Gastroesophageal sphincter (tissue), 4 donors: Measurements from ENCODE around the gene DBF4B. TPM values are rescaled to one million over a fixed set of nuclear protein-coding genes. Genes with fewer than 3 reads are reported as not detected.
A peak's percentile ranks its signal among the peaks of the same experiment; 100 is the strongest.
"Not testable (repeated sequence)": the region's sequence is repeated elsewhere in the genome, so short reads cannot be mapped to it uniquely, and the experiment has no call there.

ENCODE experiments used
- ATAC-seq: fragments of 150-250 bp; one replicate; pipeline ENCODE4 v1.9.1; 2016; ENCODE audit warnings: mild to moderate bottlenecking, moderate library complexity
- H3K27ac ChIP-seq, 4 donors: fragments of 200-600 bp; sonication (generic) in 3 of 4; 1 replicate in 3 of 4; 2 replicates in 1 of 4; pipeline ENCODE4 v1.5.1; 2016 to 2019
- H3K27me3 ChIP-seq: fragments of 200-600 bp; sonication (generic); one replicate; pipeline ENCODE4 v1.5.1; 2019
- H3K36me3 ChIP-seq, 2 donors: fragments of 200-600 bp; sonication (generic); one replicate each; pipeline ENCODE4 v1.5.1; 2019; ENCODE audit warnings: control low read depth in 1 of 2
- H3K4me1 ChIP-seq, 3 donors: fragments of 200-600 bp; sonication (generic); 1 replicate in 2 of 3; 2 replicates in 1 of 3; pipeline ENCODE4 v1.5.1; 2016 to 2019; ENCODE audit warnings: control low read depth in 2 of 3
- H3K4me3 ChIP-seq, 2 donors: fragments of 200-600 bp; sonication (generic); one replicate each; pipeline ENCODE4 v1.5.1; 2019; ENCODE audit warnings: mild to moderate bottlenecking in 1 of 2, moderate library complexity in 1 of 2
- H3K9me3 ChIP-seq, 3 donors: fragments of 200-600 bp; sonication (generic); one replicate each; pipeline ENCODE4 v1.5.1; 2017 to 2019; ENCODE audit warnings: control low read depth in 2 of 3
- CTCF ChIP-seq, 4 experiments: fragments of 200-600 bp in 2 of 4; fragments of 450-650 bp in 2 of 4; sonication (generic) in 1 of 4; IDR thresholded peaks; one replicate each; pipeline ENCODE4 v1.5.1; 2017 to 2019; ENCODE audit warnings: antibody characterized with exemption in 4 of 4, mild to moderate bottlenecking in 2 of 4, moderate library complexity in 2 of 4
- EP300 ChIP-seq: sonication (generic); formaldehyde crosslinking; IDR thresholded peaks from one replicate; pipeline ENCODE4 v1.6.1; 2017; ENCODE audit warnings: antibody characterized with exemption, mild to moderate bottlenecking
- POLR2A ChIP-seq, 2 donors: fragments of 450-650 bp; IDR thresholded peaks; one replicate each; pipeline ENCODE4 v1.6.1; 2017; ENCODE audit warnings: antibody characterized with exemption in 2 of 2, mild to moderate bottlenecking in 2 of 2, moderate library complexity in 1 of 2
- POLR2AphosphoS5 ChIP-seq: sonication (generic); formaldehyde crosslinking; IDR thresholded peaks from one replicate; pipeline ENCODE4 v1.6.1; 2017; ENCODE audit warnings: antibody characterized with exemption
- WGBS, 2 donors: methylation state at CpG; one replicate each; pipeline ENCODE4 v1.1.5; 2018; ENCODE audit warnings: low coverage in 1 of 2; 5-methylcytosine and 5-hydroxymethylcytosine counted together
- total RNA-seq, 4 donors: library from RNA; depleted of rRNA; stranded (reverse); fragments of >200 nt; gene quantifications; one replicate each; pipeline ENCODE4 v1.1.0, GENCODE V29; 2016

Gene DBF4B
- total RNA-seq, 4 donors from 2014 or later, result 0.96 to 7.2 (median 3.9) TPM

DNA sequence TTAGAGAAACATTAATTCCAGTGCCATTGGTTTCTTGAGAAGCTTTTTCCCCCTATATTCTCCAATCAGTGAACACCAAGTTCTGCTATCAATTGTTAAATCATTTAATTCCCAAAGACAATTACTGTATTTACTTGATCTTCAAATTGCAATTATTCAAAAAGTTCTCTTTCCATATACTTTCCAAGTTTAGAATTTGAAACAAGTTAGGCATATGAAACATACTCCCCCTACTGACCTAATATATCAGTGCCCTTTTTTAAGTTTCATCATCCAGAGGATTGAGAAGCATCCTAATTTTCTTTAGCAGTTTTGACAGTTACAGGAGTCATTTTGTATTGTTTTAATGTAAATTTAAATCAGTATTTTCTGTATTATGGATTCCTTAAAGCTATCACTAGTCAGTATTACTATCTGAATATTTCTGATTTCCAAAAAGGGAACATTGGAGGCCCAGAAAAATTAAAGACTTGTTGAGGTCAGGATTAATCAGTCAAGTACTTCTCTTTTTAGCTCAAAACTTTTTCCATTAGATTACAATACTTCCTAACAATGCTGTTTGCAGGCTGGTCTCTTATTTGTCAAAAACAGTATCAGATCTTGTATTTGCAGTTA lies 35.9 kb upstream of the DBF4B start:
- Histone ChIP-seq H3K9me3 (no peaks in the 10 kb centered on the region), H3K4me3 (no peak overlapping the region), H3K27ac (no peak overlapping the region), H3K27me3 (no peaks in the 10 kb centered on the region), H3K36me3 (peaks cover 0 to 1% of the 10 kb centered on the region in 2 donors), H3K4me1 (no peaks in the 10 kb centered on the region)
- TF ChIP-seq CTCF (IDR thresholded peaks at IDR 0.05) (peak in 3 of 4 experiments; percentile 14 to 46 (median 28)), POLR2AphosphoS5 (no peak)
- ATAC-seq, result no peak

- Histone ChIP-seq H3K36me3 (peaks cover 0 to 14% of the 10 kb centered on the region in 2 donors), H3K27ac (no peak overlapping the region), H3K9me3 (no peaks in the 10 kb centered on the region), H3K4me3 (no peak overlapping the region), H3K4me1 (no peaks in the 10 kb centered on the region), H3K27me3 (no peaks in the 10 kb centered on the region)
- WGBS, 2 donors, result 62 to 79% methylated on average over 2 of the region's 2 CpGs
- TF ChIP-seq CTCF (IDR thresholded peaks at IDR 0.05) (no peak), POLR2AphosphoS5 (no peak), POLR2A (IDR thresholded peaks at IDR 0.05) (no peak), EP300 (no peak)
- ATAC-seq, result no peak
Measured at GRCh38 chr17:44673893-44674292, 34.6 kb upstream of the DBF4B start.

DNA sequence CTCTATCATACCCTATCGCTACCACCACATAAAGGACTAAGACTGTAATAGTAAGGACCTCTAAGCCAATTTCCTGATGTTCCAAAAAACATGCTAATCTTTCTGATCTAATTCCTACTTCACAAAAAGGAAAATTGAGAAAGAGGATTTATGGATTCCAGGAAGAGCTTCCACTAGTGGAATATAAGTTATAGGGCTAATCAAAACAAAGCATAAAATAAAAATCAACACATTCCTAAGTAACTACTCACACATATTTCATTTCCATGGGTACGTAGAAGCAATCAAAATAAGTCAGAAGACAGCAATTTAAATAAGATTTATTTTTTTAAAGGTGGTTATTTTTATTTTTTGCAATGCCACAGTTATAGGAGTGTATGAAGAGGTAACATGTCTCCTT lies 31.3 kb upstream of the DBF4B start:
- Histone ChIP-seq H3K27me3 (no peaks in the 10 kb centered on the region), H3K27ac (no peak overlapping the region), H3K36me3 (peaks cover 0 to 46% of the 10 kb centered on the region in 2 donors), H3K9me3 (no peaks in the 10 kb centered on the region), H3K4me1 (no peaks in the 10 kb centered on the region), H3K4me3 (no peak overlapping the region)
- TF ChIP-seq POLR2A (IDR thresholded peaks at IDR 0.05) (no peak), POLR2AphosphoS5 (no peak), CTCF (IDR thresholded peaks at IDR 0.05) (no peak), EP300 (no peak)
- ATAC-seq, result no peak
- 54 to 56% methylated on average over 2 of the region's 2 CpGs for WGBS, 2 donors

GRCh38 chr17:44683303-44683702 lies 25.2 kb upstream of the DBF4B start:
- not testable (repeated sequence) for H3K27me3 ChIP-seq, H3K4me1 ChIP-seq, H3K9me3 ChIP-seq, H3K27ac ChIP-seq, H3K4me3 ChIP-seq, ATAC-seq
- peaks cover 0 to 75% of the 10 kb centered on the region in 2 donors for H3K36me3 ChIP-seq
- 77 to 86% methylated on average over 3 to 4 of the region's 4 CpGs for WGBS, 2 donors

GRCh38 chr17:44687756-44688155 lies 20.7 kb upstream of the DBF4B start:
- WGBS, 2 donors, result 63 to 83% methylated on average over 1 of the region's 1 CpG
- ATAC-seq, result no peak
- no peak overlapping the region for H3K4me3 ChIP-seq
- no peak for TF ChIP-seq EP300
- no peak for TF ChIP-seq POLR2AphosphoS5
- no peak for TF ChIP-seq CTCF (IDR thresholded peaks at IDR 0.05)
- no peak for TF ChIP-seq POLR2A (IDR thresholded peaks at IDR 0.05)
- H3K9me3 ChIP-seq, result no peaks in the 10 kb centered on the region
- no peak overlapping the region for H3K27ac ChIP-seq
- H3K4me1 ChIP-seq, result peaks cover 0 to 24% (median 7%) of the 10 kb centered on the region in 3 donors
- H3K27me3 ChIP-seq, result no peaks in the 10 kb centered on the region
- H3K36me3 ChIP-seq, result peaks cover 0 to 30% of the 10 kb centered on the region in 2 donors
